GM19099 (cell line): ENCODE results near the gene GPR55.

ENCODE experiments used
- POLR2A ChIP-seq: IDR thresholded peaks from 3 replicates; pipeline ENCODE4 v1.6.1; 2011; ENCODE audit warnings: low read depth; ENCODE audit not compliant: insufficient read length; ENCODE audit errors: extremely low read depth

Gene GPR55

GRCh38 chr2:230878599-230879188, 46.3 kb downstream of the GPR55 start:
- TF ChIP-seq POLR2A = no peak

DNA sequence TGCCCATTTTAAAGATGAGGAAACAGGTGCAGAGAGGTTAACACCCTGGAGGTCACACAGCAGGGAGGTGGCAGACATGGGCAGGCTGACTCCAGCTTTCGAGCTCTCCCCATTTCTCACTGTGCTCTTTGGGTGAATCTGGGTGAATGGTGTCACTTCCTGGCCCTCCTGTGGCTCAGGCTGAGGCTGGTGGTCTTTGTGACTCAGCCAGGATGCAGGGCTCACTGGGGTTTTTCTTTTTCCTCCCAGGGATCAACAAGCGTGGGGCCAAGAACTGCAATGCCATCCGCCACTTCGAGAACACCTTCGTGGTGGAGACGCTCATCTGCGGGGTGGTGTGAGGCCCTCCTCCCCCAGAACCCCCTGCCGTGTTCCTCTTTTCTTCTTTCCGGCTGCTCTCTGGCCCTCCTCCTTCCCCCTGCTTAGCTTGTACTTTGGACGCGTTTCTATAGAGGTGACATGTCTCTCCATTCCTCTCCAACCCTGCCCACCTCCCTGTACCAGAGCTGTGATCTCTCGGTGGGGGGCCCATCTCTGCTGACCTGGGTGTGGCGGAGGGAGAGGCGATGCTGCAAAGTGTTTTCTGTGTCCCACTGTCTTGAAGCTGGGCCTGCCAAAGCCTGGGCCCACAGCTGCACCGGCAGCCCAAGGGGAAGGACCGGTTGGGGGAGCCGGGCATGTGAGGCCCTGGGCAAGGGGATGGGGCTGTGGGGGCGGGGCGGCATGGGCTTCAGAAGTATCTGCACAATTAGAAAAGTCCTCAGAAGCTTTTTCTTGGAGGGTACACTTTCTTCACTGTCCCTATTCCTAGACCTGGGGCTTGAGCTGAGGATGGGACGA, 47.1 kb downstream of the GPR55 start:
- no peak for TF ChIP-seq POLR2A

- TF ChIP-seq POLR2A = no peak
Measured at GRCh38 chr2:230877116-230877758, 47.8 kb downstream of the GPR55 start.

DNA sequence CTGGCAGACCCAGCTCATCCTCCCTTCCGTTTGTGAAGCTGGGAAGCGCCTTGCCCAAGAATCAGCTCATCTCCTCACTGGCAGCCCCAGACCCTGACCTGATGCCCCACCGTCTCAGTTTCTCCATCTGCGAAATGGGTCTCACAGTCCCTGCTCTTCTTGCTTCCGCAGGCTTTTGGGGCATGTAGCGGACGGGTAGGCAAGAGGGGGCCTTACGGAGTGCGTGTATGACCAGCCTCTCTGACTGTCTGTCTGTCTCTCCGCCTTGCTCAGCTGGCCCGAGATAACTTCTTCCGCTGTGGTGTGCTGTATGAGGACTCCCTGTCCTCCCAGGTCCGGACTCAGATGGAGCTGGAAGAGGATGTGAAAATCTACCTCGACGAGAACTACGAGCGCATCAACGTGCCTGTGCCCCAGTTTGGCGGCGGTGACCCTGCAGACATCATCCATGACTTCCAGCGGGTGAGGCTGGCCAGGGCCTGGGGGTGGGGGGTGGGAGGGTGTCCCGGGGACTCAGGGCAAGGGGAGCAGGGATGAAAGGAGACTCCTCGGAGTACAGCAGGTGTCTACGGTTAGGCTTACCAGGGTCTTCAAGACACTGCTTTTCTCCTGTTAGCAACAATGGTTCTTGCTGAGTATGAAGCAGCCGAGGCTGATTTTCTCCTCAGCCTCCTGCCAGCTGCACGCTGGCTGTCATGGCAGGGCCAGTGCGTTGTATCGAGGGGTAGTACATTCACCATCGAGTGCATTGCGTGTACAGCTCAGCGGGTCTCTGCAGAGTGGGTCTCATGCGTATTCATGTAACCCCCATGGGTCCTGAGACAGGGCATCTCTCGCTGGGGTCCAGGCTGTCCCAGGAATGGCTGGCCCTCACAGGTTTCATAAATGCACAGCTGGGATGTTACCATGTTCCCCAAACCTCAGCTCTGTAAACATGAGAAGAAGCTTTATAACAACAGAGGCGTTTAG, 49.4 kb downstream of the GPR55 start:
- TF ChIP-seq POLR2A = no peak

DNA sequence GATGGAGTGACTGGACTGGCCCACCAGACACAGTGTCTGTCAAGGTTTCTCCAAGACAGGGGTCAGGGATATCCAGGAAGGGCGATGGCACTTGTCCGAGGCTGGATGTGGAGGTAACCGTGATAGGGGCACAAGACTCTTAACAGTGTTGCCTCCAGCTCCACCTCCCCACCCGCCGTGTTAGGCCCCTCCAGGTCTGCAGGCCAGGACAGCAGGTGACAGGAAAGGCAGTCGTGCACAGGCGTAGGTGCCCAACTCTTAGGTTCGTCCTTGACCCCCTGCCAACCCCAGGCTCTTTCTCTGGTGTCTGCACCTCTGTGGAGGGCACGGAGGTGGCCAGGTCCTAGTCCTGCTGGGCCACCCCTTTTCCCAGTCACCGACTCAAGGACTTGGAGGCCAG, 50.2 kb downstream of the GPR55 start:
- TF ChIP-seq POLR2A = no peak

GRCh38 chr2:230874456-230874855, 50.6 kb downstream of the GPR55 start:
- no peak for TF ChIP-seq POLR2A

GRCh38 chr2:230873661-230874401, 51.2 kb downstream of the GPR55 start:
- TF ChIP-seq POLR2A = no peak

- TF ChIP-seq POLR2A = no peak
Measured at GRCh38 chr2:230872968-230873660, 51.9 kb downstream of the GPR55 start.

DNA sequence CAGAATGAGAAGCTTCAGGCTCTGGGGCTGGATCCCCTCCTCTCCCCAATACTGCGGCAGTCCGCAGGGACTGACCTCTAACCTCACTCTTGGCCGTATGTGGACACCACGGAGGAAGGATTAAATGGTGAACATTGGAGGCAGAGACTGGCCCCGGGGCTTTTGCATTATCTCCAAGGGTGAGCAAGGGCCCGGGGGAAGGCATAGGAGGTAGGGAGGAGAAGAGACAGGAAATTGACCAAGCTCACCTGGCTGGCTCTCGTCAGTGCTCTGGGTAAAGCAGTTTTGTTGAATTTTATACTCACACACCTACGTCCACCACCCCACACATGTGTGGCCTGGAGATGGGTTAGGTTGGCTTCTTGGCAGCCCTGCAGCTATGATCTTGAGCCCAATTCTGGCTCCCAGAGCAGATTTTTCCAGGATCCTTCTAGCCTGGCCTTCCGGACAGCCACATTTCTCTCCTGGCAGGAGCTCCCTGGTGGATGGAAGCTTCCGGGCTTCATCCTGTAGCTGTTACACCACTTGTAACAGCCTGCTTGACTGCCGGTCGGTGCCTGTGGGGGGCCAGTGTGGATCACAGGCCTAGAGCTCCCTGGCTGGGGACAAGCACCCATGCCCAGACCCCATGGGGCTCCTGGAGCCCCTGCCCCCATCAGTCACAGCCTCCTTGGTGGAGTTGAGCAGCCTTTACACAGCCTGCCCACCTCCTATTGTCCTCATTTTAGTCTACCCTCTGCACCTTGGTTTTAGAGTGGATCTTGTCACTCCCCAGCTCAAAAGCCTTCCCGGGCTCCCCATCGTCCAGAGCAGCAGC, 52.7 kb downstream of the GPR55 start:
- TF ChIP-seq POLR2A = no peak

- TF ChIP-seq POLR2A = no peak
Measured at GRCh38 chr2:230871361-230872150, 53.5 kb downstream of the GPR55 start.

DNA sequence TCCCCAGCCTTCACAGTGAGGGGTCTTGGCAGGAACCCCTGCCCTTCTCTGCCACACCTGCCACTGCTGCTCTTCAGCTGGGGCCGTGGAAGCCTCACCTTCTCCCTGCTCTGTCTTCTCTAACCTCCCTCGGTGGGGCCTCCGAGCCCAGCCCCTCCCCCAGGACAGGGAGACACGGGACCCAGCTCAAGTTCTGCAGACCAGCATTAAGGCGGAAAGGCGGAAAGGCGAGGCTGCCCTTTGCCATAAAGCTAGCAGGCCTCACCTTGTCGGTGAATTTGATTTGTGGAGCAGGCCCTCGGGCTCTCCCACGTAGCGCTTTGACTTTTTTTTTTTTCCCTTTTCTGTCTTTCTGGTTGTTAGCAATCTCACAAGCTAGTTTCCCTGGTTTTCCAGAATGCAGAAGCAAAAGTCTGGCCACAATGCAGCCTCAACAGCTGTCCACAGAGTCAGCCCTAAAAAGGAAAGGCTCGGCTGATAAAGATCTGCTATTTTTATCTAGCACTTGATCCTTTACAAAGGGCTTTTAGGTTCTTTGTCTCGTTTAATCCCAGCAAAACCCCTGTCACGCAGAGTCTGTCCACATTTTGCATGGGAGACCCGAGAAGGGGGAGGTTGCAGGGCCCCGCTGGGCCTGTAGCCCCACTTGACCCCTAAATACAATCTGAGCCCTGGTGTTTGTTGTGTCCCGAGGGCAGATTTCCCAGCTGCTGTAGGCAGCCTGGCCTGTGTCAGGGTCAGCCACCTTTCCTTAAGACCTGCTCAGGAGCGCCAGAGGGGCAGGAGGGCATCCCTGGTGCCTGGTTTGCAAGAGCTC, 54.3 kb downstream of the GPR55 start:
- no peak for TF ChIP-seq POLR2A
